Left renal cortex interstitium (tissue), 4 donors: ENCODE measurements around the gene MT1A. TPM values are rescaled to one million over a fixed set of nuclear protein-coding genes. Genes with fewer than 3 reads are reported as not detected.
A peak's percentile ranks its signal among the peaks of the same experiment; 100 is the strongest.
"Not testable (repeated sequence)": the region's sequence is repeated elsewhere in the genome, so short reads cannot be mapped to it uniquely, and the experiment has no call there.

Experiments
- DNase-seq, 4 donors: peaks; one replicate each; pipeline ENCODE4 v3.0.0-alpha.2; 2013; ENCODE audit warnings: low read depth in 4 of 4, low spot score in 2 of 4, missing footprints in 1 of 4
- polyA plus RNA-seq, 4 donors: library from polyadenylated mRNA; unstranded; fragments of 120-200 nt; gene quantifications; one replicate each; pipeline ENCODE4 v1.2.1, GENCODE V29; 2013; ENCODE audit not compliant: insufficient read length in 4 of 4

The MT1A gene
- polyA plus RNA-seq, 4 donors: 0.32 TPM; not detected in 3

- no peak for DNase-seq
These were observed 13.1 kb downstream of the MT1A start, which contains the start of gene MT1B for GRCh38 chr16:56651586-56651985. Gene MT1B, plus strand, starts transcription at chr16:56651886. Its CDS starts 68 bp downstream, at chr16:56651954.

- DNase-seq: no peak
These were observed 14.1 kb downstream of the MT1A start for GRCh38 chr16:56652600-56652999.

GRCh38 chr16:56653218-56653617 is 14.8 kb downstream of the MT1A start:
- no peak for DNase-seq

- peak in 1 of 4 donors; percentile 53 for DNase-seq
These were observed 19.3 kb downstream of the MT1A start, which contains the start of gene MT1F for GRCh38 chr16:56657555-56658326. Gene MT1F, plus strand, starts transcription at chr16:56657959. Its CDS starts 100 bp downstream, at chr16:56658059.

GRCh38 chr16:56658327-56658875 is 19.9 kb downstream of the MT1A start:
- DNase-seq: no peak

- no peak for DNase-seq
These were observed 24.2 kb downstream of the MT1A start for GRCh38 chr16:56662357-56663354.

GRCh38 chr16:56664506-56664905 is 26.0 kb downstream of the MT1A start:
- no peak for DNase-seq

GRCh38 chr16:56665286-56666261 is 27.1 kb downstream of the MT1A start:
- not testable (repeated sequence) for DNase-seq

- DNase-seq: no peak
These were observed 29.4 kb downstream of the MT1A start, which contains the start of gene MT1G for GRCh38 chr16:56667581-56668571. Gene MT1G, minus strand, starts transcription at chr16:56668065. Its CDS starts 72 bp downstream, at chr16:56667993.

- no peak for DNase-seq
These were observed 30.8 kb downstream of the MT1A start, which contains the start of gene MT1H for GRCh38 chr16:56669005-56669839. Gene MT1H, plus strand, starts transcription at chr16:56669814. Its CDS starts 71 bp downstream, at chr16:56669885.

GRCh38 chr16:56669840-56670619 is 31.6 kb downstream of the MT1A start:
- DNase-seq: no peak

GRCh38 chr16:56670620-56670934 is 32.1 kb downstream of the MT1A start:
- DNase-seq: no peak

GRCh38 chr16:56671691-56672090 is 33.2 kb downstream of the MT1A start:
- not testable (repeated sequence) for DNase-seq

GRCh38 chr16:56672171-56672570 is 33.7 kb downstream of the MT1A start:
- not testable (repeated sequence) for DNase-seq

GRCh38 chr16:56672761-56673536 is 34.5 kb downstream of the MT1A start:
- DNase-seq: no peak

- no peak for DNase-seq
These were observed 35.5 kb downstream of the MT1A start for GRCh38 chr16:56673921-56674320.
